Heart right ventricle (tissue), 16 donors: ENCODE results near the gene COL4A2. TPM values are rescaled to one million over a fixed set of nuclear protein-coding genes. Genes with fewer than 3 reads are reported as not detected.
A peak's percentile ranks its signal among the peaks of the same experiment; 100 is the strongest.

ENCODE experiments used
- ATAC-seq, 8 donors: fragments of 200-7000 bp; cut with Tn5 transposase; one replicate each; pipeline ENCODE4 v1.9.1; 2020; ENCODE audit warnings: mild to moderate bottlenecking in 8 of 8, moderate library complexity in 8 of 8, moderate number of reproducible peaks in 1 of 8
- DNase-seq, 2 donors: peaks; one replicate each; pipeline ENCODE4 v3.0.0-alpha.2; 2020
- H3K27ac ChIP-seq, 10 donors: fragments of 200-600 bp; sonication (generic) in 2 of 10; one replicate each; pipeline versions ENCODE4 v1.5.0 to v1.8.0; 2020 to 2022; ENCODE audit warnings: mild to moderate bottlenecking in 3 of 10
- H3K27me3 ChIP-seq, 7 donors: fragments of 200-600 bp; one replicate each; pipeline ENCODE4 v1.8.0; 2021 to 2022; ENCODE audit warnings: mild to moderate bottlenecking in 2 of 7
- H3K36me3 ChIP-seq, 9 donors: fragments of 200-600 bp; sonication (generic) in 1 of 9; one replicate each; pipeline versions ENCODE4 v1.5.0 to v1.8.0; 2020 to 2022; ENCODE audit warnings: mild to moderate bottlenecking in 2 of 9
- H3K4me1 ChIP-seq, 9 donors: fragments of 200-600 bp; sonication (generic) in 1 of 9; one replicate each; pipeline versions ENCODE4 v1.5.0 to v1.8.0; 2020 to 2022; ENCODE audit warnings: mild to moderate bottlenecking in 4 of 9
- H3K4me3 ChIP-seq, 10 donors: fragments of 200-600 bp; sonication (generic) in 2 of 10; one replicate each; pipeline versions ENCODE4 v1.5.0 to v1.8.0; 2020 to 2022; ENCODE audit warnings: mild to moderate bottlenecking in 7 of 10, moderate library complexity in 2 of 10
- H3K9me3 ChIP-seq, 11 donors: fragments of 200-600 bp in 10 of 11; sonication (generic) in 2 of 11; one replicate each; pipeline versions ENCODE4 v1.5.0 to v1.8.0; 2013 to 2022; ENCODE audit warnings: mild to moderate bottlenecking in 2 of 11, control low read depth in 1 of 11, moderate library complexity in 1 of 11
- CTCF ChIP-seq, 9 donors: fragments of 200-600 bp; sonication (generic) in 2 of 9; IDR thresholded peaks; one replicate each; pipeline versions ENCODE4 v1.5.0 to v1.8.0; 2021 to 2022; ENCODE audit warnings: antibody characterized with exemption in 9 of 9, mild to moderate bottlenecking in 5 of 9, moderate library complexity in 1 of 9
- WGBS, 2 donors: extraction: QIAGEN DNeasy Blood & Tissue Kit; methylation state at CpG; one replicate each; pipeline ENCODE4 v1.1.7; 2013; ENCODE audit warnings: inconsistent platforms in 1 of 2; 5-methylcytosine and 5-hydroxymethylcytosine counted together
- intact Hi-C, 10 donors: fragments of 100-400 bp; cut with DNase I; formaldehyde crosslinking; loops; one replicate each; pipeline versions ENCODE4 v1.11.1 to v1.14.2; 2022
- polyA plus RNA-seq, 2 donors: library from polyadenylated mRNA; stranded (reverse); fragments of 200-250 nt; gene quantifications; one replicate each; pipeline ENCODE4 v1.2.3, GENCODE V29; 2013
- total RNA-seq, 10 donors: library from RNA; stranded (reverse); fragmentation: NEBNext Ultra II Directional in 3 of 10; extraction: Animal tissue kit (Norgen Biotek cat#: 25700) in 3 of 10; gene quantifications; one replicate each; pipeline versions ENCODE4 v1.2.1 to v1.2.4, GENCODE V29; 2021 to 2023
- donor health status: Arrhythmogenic right ventricular cardiomyopathy.
- donor health status: ischemic (EF 13 %, LVEDD 7.1; RV severe dilation, severe dysfunction).
- donor health status: healthy with polysubstance abuse.
- donor health status: DM: no; HTN: yes; CAD: no.
- donor health status: DM: no; HTN: no; CAD: no.
- donor health status: ischemic (EF 25% LVEDD 6.9; RV normal size, moderate dysfunction).
- donor health status: ischemic (EF 25% LVEDD 5.7; RV mildly dilated, moderate dysfunction).
- donor health status: healthy.
- donor health status: DM: yes; HTN: yes; CAD: no.
- donor health status: Ischemic cardiomyopathy.
- donor health status: ischemic (EF 35%, LVEDD 5.7; RV mildly dilated, moderate dysfunction).
- donor health status: nonischemic (EF 11% LVEDD 7.7; RV severe dilation, severe dysfunction).
- donor health status: DM: yes; HTN: yes; CAD: no.
- donor health status: PGD.
- donor health status: ischemic (EF 29% LVEDD 5.4; RV normal size, mild dysfunction).
- donor health status: nonischemic (EF 23%, LVEDD 6.1; RV moderate dilation, normal function).

Gene COL4A2
- total and polyA plus RNA-seq, 12 donors = 81.7 to 301 (median 128) TPM

GRCh38 chr13:110490009-110490770 is 183.1 kb downstream of the COL4A2 start:
- Histone ChIP-seq H3K27me3 (no peaks in the 10 kb centered on the region), H3K36me3 (peaks cover under 1 to 98% (median 78%) of the 10 kb centered on the region in 9 donors), H3K9me3 (no peaks in the 10 kb centered on the region), H3K4me3 (no peak overlapping the region), H3K4me1 (no peaks in the 10 kb centered on the region), H3K27ac (no peak overlapping the region)
- DNase-seq (no peak), ATAC-seq (no peak)
- no peak for TF ChIP-seq CTCF (IDR thresholded peaks at IDR 0.05)
- intact Hi-C loops = no loop called here
- 82% methylated on average over 24 of the region's 24 CpGs for WGBS, 2 donors

GRCh38 chr13:110491869-110492678 is 185.0 kb downstream of the COL4A2 start:
- no peak for DNase-seq
- no peak for TF ChIP-seq CTCF (IDR thresholded peaks at IDR 0.05)
- Histone ChIP-seq H3K4me3 (no peak overlapping the region), H3K27ac (no peak overlapping the region), H3K36me3 (peaks cover 9 to 100% (median 82%) of the 10 kb centered on the region in 9 donors), H3K4me1 (no peaks in the 10 kb centered on the region), H3K9me3 (no peaks in the 10 kb centered on the region), H3K27me3 (no peaks in the 10 kb centered on the region)
- intact Hi-C loops = no loop called here
- ATAC-seq = peak in 2 of 8 donors; percentile 9 to 49
- 89% methylated on average over 24 of the region's 24 CpGs for WGBS, 2 donors

DNA sequence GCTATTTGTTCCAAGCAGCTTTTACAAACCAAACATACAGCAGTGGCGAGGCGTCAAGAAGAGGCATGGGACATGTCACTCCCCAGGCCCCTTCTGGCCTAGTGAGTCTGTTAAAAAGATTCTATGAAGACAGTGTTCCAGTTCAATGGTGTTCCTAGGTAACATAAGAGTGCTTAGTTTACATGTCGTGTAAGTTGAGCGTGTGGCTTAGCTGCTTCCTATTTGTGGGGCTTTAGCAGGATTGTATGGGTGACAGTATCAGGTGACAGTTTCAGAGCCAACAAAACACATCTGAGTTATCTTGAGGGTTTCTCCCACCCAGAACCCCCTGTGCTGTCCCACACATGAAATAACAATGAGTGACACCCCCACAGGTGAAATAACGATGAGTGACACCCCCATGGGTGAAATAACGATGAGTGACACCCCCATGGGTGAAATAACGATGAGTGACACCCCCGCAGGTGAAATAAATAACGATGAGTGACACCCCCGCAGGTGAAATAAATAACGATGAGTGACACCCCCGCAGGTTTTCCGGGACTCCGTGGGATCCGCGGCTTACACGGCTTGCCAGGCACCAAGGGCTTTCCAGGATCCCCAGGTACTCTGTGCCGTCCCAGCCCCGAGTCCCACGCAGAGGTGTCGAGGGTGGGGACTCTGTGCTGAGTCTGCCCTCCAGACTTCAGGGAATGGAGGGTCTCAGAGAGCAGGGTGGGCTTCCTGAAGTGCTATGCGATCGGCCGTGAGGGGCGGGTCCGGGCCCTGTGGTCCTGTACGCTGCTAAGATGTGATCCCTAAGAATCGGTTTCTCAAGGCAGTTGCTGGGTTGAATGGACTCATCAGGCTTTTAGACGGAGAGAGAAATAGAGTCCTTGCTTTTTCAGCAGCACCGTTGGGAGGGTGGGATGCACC is 185.9 kb downstream of the COL4A2 start:
- H3K36me3 ChIP-seq = peaks cover 10 to 100% (median 85%) of the 10 kb centered on the region in 9 donors
- no peak overlapping the region for H3K4me3 ChIP-seq
- TF ChIP-seq CTCF (IDR thresholded peaks at IDR 0.05) = no peak
- no peaks in the 10 kb centered on the region for H3K4me1 ChIP-seq
- peak in 1 of 8 donors; percentile 51 for ATAC-seq
- intact Hi-C loops = no loop called here
- no peak overlapping the region for H3K27ac ChIP-seq
- H3K27me3 ChIP-seq = no peaks in the 10 kb centered on the region
- DNase-seq = no peak
- WGBS, 2 donors = 93 to 94% methylated on average over 30 of the region's 30 CpGs
- no peaks in the 10 kb centered on the region for H3K9me3 ChIP-seq

DNA sequence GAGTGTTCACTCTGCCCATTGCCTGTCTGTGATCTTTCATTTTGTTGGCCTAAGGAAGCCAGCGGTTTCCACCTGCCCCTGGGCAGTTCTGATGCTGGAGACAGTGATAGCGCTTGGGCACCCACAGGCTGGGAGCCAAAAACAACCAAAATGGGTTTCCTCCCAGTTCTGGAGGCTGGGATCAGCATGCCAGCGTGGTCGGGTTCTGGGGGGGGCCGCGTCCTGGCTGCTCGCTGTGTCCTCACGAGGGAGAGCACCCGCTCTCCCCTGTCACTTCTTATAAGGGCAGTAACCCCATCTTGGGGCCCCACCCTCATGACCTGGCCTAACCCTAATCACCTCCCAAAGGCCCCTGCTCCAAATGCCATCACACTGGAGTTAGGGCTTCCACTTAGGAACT is 186.5 kb downstream of the COL4A2 start:
- Histone ChIP-seq H3K27ac (no peak overlapping the region), H3K27me3 (no peaks in the 10 kb centered on the region), H3K9me3 (no peaks in the 10 kb centered on the region), H3K4me1 (no peaks in the 10 kb centered on the region), H3K4me3 (no peak overlapping the region), H3K36me3 (peaks cover 10 to 100% (median 84%) of the 10 kb centered on the region in 9 donors)
- ATAC-seq (peak in 1 of 8 donors; percentile 25), DNase-seq (no peak)
- intact Hi-C loops = no loop called here
- whole genome bisulfite sequencing, 2 donors = 92 to 93% methylated on average over 9 of the region's 9 CpGs
- no peak for TF ChIP-seq CTCF (IDR thresholded peaks at IDR 0.05)
